ENCODE measurements around the gene ALG8.

ALG8 gene

GRCh38 chr11:78050964-78051831, 88.2 kb downstream of the ALG8 start:
- Mint-ChIP-seq H3K4me3 (no peak overlapping the region), H3K36me3 (ENCODE audit: low read depth) (peaks cover 3% of the 10 kb centered on the region), H3K9me3 (no peaks in the 10 kb centered on the region), H3K27ac (peak overlapping the region in 1 of 3 experiments; percentile 24), H3K4me1 (peaks cover 4% of the 10 kb centered on the region), H3K27me3 (ENCODE audit: low read depth) (no peaks in the 10 kb centered on the region)
- TF ChIP-seq CTCF (IDR thresholded peaks at IDR 0.05; ENCODE audit: unreplicated experiment in 3 of 3), result no peak

All from nephron (organoid).